Activated B cell treated with CpG ODN at 0.5 μM for 24 hours (primary cell): ENCODE measurements around the gene SLC6A17. TPM values are rescaled to one million over a fixed set of nuclear protein-coding genes. Genes with fewer than 3 reads are reported as not detected.

Source experiments
- ATAC-seq: fragments of 200-7000 bp; cut with Tn5 transposase; one replicate; pipeline ENCODE4 v1.10.0; 2021; ENCODE audit warnings: low read depth, mild to moderate bottlenecking, moderate library complexity
- CTCF ChIA-PET: fragments of 350-600 bp; sonication (Branson Sonifier 250); formaldehyde crosslinking; loops from one replicate; lab custom pipeline; 2021; ENCODE audit warnings: antibody characterized with exemption; lab: Charles Lee
- POLR2A ChIA-PET: fragments of 350-600 bp; sonication (Branson Sonifier 250); formaldehyde crosslinking; loops from one replicate; lab custom pipeline; 2021; ENCODE audit warnings: antibody characterized with exemption; lab: Charles Lee
- DNase-seq: peaks from one replicate; pipeline ENCODE4 v3.0.0; 2022
- H3K27ac Mint-ChIP-seq: one replicate; pipeline ENCODE4 v1.8.0; 2020; ENCODE audit warnings: mixed read lengths
- H3K27me3 Mint-ChIP-seq: one replicate; pipeline ENCODE4 v1.8.0; 2021; ENCODE audit warnings: mixed read lengths
- H3K36me3 Mint-ChIP-seq: one replicate; pipeline ENCODE4 v1.8.0; 2021; ENCODE audit warnings: low read depth, mixed read lengths
- H3K4me1 Mint-ChIP-seq: one replicate; pipeline ENCODE4 v1.8.0; 2021; ENCODE audit warnings: mixed read lengths
- H3K4me3 Mint-ChIP-seq: one replicate; pipeline ENCODE4 v1.8.0; 2020; ENCODE audit warnings: mild to moderate bottlenecking, mixed read lengths
- H3K9me3 Mint-ChIP-seq: one replicate; pipeline ENCODE4 v1.8.0; 2020; ENCODE audit warnings: mixed read lengths
- CTCF ChIP-seq: fragments of 200-600 bp; IDR thresholded peaks from one replicate; pipeline ENCODE4 v1.8.0; 2022; ENCODE audit warnings: antibody characterized with exemption, mild to moderate bottlenecking
- intact Hi-C: fragments of 100-400 bp; cut with micrococcal nuclease; formaldehyde crosslinking; loops from one replicate; pipeline ENCODE4 v1.15.1; 2024
- total RNA-seq: library from RNA; stranded (reverse); gene quantifications from 2 replicates; pipeline ENCODE4 v1.2.3, GENCODE V29; 2022

Gene SLC6A17
- total RNA-seq, 1 donor from 2014 or later: not detected

- ChIA-PET POLR2A (no interaction called here), CTCF (no interaction called here)
- DNase-seq (no peak), ATAC-seq (no peak)
- Mint-ChIP-seq H3K27ac (no peak overlapping the region), H3K27me3 (peaks cover 12% of the 10 kb centered on the region), H3K9me3 (no peaks in the 10 kb centered on the region), H3K4me3 (no peak overlapping the region), H3K4me1 (no peaks in the 10 kb centered on the region), H3K36me3 (no peaks in the 10 kb centered on the region)
- intact Hi-C loops: no loop called here
- TF ChIP-seq CTCF: no peak
Observed at GRCh38 chr1:110177775-110178174, 27.5 kb downstream of the SLC6A17 start.

- H3K36me3 Mint-ChIP-seq: no peaks in the 10 kb centered on the region
- no peaks in the 10 kb centered on the region for H3K4me1 Mint-ChIP-seq
- H3K27ac Mint-ChIP-seq: no peak overlapping the region
- POLR2A ChIA-PET: no interaction called here
- intact Hi-C loops: no loop called here
- DNase-seq: no peak
- ATAC-seq: no peak
- H3K4me3 Mint-ChIP-seq: no peak overlapping the region
- CTCF ChIA-PET: no interaction called here
- peaks cover 5% of the 10 kb centered on the region for H3K27me3 Mint-ChIP-seq
- no peak for TF ChIP-seq CTCF
- H3K9me3 Mint-ChIP-seq: no peaks in the 10 kb centered on the region
Observed at GRCh38 chr1:110183642-110184167, 33.4 kb downstream of the SLC6A17 start.

GRCh38 chr1:110184446-110184845 is 34.2 kb downstream of the SLC6A17 start:
- H3K4me1 Mint-ChIP-seq: no peaks in the 10 kb centered on the region
- ChIA-PET CTCF (no interaction called here), POLR2A (no interaction called here)
- no peak overlapping the region for H3K27ac Mint-ChIP-seq
- no peaks in the 10 kb centered on the region for H3K9me3 Mint-ChIP-seq
- no peak for TF ChIP-seq CTCF
- DNase-seq: no peak
- peaks cover 10% of the 10 kb centered on the region for H3K27me3 Mint-ChIP-seq
- no peak overlapping the region for H3K4me3 Mint-ChIP-seq
- intact Hi-C loops: no loop called here
- no peak for ATAC-seq
- H3K36me3 Mint-ChIP-seq: no peaks in the 10 kb centered on the region

GRCh38 chr1:110185181-110185580 is 34.9 kb downstream of the SLC6A17 start:
- POLR2A ChIA-PET: no interaction called here
- DNase-seq (no peak), ATAC-seq (no peak)
- no peak for TF ChIP-seq CTCF
- Mint-ChIP-seq H3K27ac (no peak overlapping the region), H3K36me3 (no peaks in the 10 kb centered on the region), H3K9me3 (no peaks in the 10 kb centered on the region), H3K4me3 (no peak overlapping the region), H3K4me1 (no peaks in the 10 kb centered on the region), H3K27me3 (peaks cover 10% of the 10 kb centered on the region)
- intact Hi-C loops: no loop called here
- CTCF ChIA-PET: no interaction called here

- no peaks in the 10 kb centered on the region for H3K4me1 Mint-ChIP-seq
- no peak for TF ChIP-seq CTCF
- ChIA-PET POLR2A (interaction anchor here (0.5 kb wide), 1 partner anchor 134 kb away, joined by 3 read pairs; no protein-coding TSS in a partner anchor), CTCF (interaction anchor here (0.7 kb wide), 1 partner anchor 309 kb away, joined by 3 read pairs; no protein-coding TSS in a partner anchor)
- H3K27me3 Mint-ChIP-seq: peaks cover 10% of the 10 kb centered on the region
- no peak for DNase-seq
- H3K9me3 Mint-ChIP-seq: no peaks in the 10 kb centered on the region
- ATAC-seq: no peak
- no peaks in the 10 kb centered on the region for H3K36me3 Mint-ChIP-seq
- no peak overlapping the region for H3K27ac Mint-ChIP-seq
- H3K4me3 Mint-ChIP-seq: no peak overlapping the region
- intact Hi-C loops: no loop called here
Observed at GRCh38 chr1:110186558-110186957, 36.3 kb downstream of the SLC6A17 start.
